ENCODE data around the gene MYO18B.

The MYO18B gene

DNA sequence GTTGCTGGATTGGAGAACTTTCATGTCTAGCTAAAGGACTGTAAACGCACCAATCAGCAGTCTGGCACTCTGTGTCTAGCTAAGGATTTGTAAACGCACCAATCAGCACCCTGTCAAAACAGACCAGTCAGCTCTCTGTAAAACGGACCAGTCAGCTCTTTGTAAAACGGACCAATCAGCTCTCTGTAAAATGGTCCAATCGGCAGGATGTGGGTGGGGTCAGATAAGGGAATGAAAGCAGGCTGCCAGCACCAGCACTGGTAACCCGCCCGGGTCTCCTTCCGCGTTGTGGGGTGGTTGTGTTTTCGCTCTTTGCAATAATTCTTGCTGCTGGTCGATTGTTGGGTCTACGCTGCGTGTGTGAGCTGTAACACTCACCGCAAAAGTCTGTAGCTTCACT, 11.3 kb downstream of the MYO18B start:
- TF ChIP-seq, protein P1, sequence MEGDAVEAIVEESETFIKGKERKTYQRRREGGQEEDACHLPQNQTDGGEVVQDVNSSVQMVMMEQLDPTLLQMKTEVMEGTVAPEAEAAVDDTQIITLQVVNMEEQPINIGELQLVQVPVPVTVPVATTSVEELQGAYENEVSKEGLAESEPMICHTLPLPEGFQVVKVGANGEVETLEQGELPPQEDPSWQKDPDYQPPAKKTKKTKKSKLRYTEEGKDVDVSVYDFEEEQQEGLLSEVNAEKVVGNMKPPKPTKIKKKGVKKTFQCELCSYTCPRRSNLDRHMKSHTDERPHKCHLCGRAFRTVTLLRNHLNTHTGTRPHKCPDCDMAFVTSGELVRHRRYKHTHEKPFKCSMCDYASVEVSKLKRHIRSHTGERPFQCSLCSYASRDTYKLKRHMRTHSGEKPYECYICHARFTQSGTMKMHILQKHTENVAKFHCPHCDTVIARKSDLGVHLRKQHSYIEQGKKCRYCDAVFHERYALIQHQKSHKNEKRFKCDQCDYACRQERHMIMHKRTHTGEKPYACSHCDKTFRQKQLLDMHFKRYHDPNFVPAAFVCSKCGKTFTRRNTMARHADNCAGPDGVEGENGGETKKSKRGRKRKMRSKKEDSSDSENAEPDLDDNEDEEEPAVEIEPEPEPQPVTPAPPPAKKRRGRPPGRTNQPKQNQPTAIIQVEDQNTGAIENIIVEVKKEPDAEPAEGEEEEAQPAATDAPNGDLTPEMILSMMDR (IDR thresholded peaks at IDR 0.05; ENCODE audit: low read depth, low read length, missing control alignments), result no peak
- DNase-seq (ENCODE audit: low read depth), result no peak
- H3K4me3 ChIP-seq (ENCODE audit: low read depth, low read length), result no peak overlapping the region
- in situ Hi-C loops (cut with HindIII; ENCODE audit: low sequenced_read_pairs), result no loop called here

DNA sequence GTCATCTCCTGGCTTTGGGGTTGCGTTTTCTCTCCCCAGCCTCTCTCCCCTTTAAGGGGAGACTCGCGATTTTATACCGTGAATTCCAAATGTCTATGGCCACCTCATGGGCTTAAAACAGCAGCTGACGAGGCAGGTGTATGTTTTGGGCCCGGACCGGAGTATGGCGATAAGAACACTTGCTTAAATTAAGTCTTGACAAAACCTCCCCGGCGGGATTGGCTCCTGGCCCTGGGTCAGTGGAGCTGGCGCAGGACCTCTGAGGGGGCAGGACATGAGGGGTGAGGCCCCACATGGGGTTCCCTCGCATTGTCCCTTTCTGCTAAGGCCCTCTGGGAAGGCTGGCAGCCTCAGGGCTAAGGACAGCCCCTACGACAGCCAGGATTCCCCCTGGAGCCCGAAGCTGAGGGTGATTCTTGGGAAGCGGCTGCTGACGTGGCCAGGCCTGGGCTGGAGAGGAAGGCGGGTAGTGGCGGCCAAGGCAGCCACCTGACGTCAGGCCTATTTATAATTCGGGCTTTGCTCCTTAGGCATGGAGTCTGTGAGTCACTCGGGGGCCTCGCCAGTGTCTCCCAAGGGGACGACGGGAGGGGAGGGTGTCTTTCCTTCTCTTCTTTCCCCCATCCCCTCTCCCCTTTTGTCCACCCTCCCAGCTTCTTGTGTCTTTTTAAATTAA, 12.7 kb downstream of the MYO18B start:
- peak; percentile 48 for DNase-seq (ENCODE audit: low read depth)
- TF ChIP-seq, protein P1 (IDR thresholded peaks at IDR 0.05; ENCODE audit: low read depth, low read length, missing control alignments), result no peak
- in situ Hi-C loops (cut with HindIII; ENCODE audit: low sequenced_read_pairs), result no loop called here

DNA sequence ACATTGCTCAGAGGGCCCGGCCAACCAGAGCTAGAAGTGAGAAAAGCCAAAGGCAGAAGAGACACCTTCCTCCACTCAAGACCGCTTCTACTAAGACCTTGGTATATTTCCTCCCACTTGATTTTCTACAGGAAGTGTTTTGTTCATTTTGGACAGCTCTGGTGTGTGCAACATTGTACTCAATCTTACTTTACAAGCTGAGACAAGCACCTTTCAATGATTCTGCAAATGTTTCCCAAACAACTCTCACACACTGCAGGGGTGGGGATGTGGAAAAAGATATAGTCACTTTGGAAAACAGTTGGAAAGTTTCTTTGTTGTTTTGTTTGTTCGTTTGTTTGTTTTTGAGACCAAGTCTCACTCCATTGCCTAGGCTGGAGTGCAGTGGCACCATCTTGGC, 15.7 kb downstream of the MYO18B start:
- in situ Hi-C loops (cut with HindIII; ENCODE audit: low sequenced_read_pairs), result no loop called here
- TF ChIP-seq, protein P1 (IDR thresholded peaks at IDR 0.05; ENCODE audit: low read depth, low read length, missing control alignments), result no peak
- no peak for DNase-seq (ENCODE audit: low read depth)
- H3K4me3 ChIP-seq (ENCODE audit: low read depth, low read length), result no peak overlapping the region

More for the DNA sequence above, 12.7 kb downstream of the MYO18B start:
- H3K4me3 ChIP-seq (ENCODE audit: low read depth, low read length), result no peak overlapping the region

DNA sequence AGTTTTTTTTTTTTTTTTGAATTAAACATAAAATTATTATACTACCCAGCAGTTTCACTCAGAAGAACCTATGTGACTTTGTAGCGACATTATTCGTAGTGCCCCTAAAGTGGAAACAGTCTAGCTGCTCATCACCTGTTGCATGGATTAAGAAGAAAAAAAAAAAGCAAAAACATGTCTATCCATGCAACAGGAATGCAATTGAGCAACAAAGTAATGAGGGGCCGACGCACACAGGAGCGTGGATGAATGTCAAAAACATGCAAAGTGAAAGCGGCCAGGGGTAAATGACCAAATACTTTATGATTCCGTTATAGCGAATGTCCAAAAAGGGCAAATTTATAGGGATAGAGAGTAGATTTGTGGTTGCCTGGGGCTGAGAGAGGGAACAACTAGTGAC, 16.3 kb downstream of the MYO18B start:
- H3K4me3 ChIP-seq (ENCODE audit: low read depth, low read length), result no peak overlapping the region
- DNase-seq (ENCODE audit: low read depth), result no peak
- TF ChIP-seq, protein P1 (IDR thresholded peaks at IDR 0.05; ENCODE audit: low read depth, low read length, missing control alignments), result no peak
- in situ Hi-C loops (cut with HindIII; ENCODE audit: low sequenced_read_pairs), result no loop called here

DNA sequence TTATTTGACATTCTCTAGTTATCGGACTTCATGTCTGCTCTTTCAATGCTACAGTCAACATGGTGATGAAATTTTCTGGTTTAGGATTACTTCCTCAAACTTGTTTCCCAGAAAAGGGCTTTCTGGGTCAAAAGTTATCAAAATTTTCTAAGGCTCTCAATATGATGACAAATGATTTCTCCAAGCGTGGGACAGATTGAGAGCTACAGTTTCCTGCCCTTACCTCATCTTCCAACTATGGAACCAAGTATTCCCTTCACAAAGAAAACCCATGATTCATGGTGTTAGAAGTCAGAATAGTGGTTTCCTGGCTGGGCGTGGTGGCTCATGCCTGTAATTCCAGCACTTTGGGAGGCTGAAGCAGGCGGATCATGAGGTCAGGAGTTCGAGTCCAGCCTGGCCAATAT, 17.8 kb downstream of the MYO18B start:
- no peak overlapping the region for H3K4me3 ChIP-seq (ENCODE audit: low read depth, low read length)
- TF ChIP-seq, protein P1 (IDR thresholded peaks at IDR 0.05; ENCODE audit: low read depth, low read length, missing control alignments), result no peak
- peak; percentile 90 for DNase-seq (ENCODE audit: low read depth)
- in situ Hi-C loops (cut with HindIII; ENCODE audit: low sequenced_read_pairs), result no loop called here

DNA sequence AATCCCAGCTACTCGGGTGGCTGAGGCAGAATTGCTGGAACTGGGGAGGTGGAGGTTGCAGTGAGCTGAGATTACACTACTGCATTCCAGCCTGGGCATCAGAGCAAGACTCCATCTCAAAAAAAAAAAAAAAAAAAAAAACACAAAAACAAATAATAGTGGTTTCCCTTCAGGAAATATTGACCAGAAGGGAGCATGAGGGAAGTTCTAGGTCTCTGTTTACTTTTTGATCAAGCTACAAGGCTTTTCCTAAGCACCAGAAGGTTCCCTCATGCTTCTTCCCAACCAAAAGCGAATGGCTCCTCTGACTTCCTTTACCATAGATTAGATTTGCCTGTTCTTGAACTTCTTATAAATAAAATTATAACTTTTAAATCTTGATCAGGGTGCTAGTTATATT, 18.3 kb downstream of the MYO18B start:
- no peak overlapping the region for H3K4me3 ChIP-seq (ENCODE audit: low read depth, low read length)
- in situ Hi-C loops (cut with HindIII; ENCODE audit: low sequenced_read_pairs), result no loop called here
- DNase-seq (ENCODE audit: low read depth), result no peak
- TF ChIP-seq, protein P1 (IDR thresholded peaks at IDR 0.05; ENCODE audit: low read depth, low read length, missing control alignments), result no peak

Data from astrocyte of the cerebellum (primary cell).